ENCODE results near the gene ACSF3.
A peak's percentile ranks its signal among the peaks of the same experiment; 100 is the strongest.
"Not testable (repeated sequence)": the region's sequence is repeated elsewhere in the genome, so short reads cannot be mapped to it uniquely, and the experiment has no call there.

The ACSF3 gene

DNA sequence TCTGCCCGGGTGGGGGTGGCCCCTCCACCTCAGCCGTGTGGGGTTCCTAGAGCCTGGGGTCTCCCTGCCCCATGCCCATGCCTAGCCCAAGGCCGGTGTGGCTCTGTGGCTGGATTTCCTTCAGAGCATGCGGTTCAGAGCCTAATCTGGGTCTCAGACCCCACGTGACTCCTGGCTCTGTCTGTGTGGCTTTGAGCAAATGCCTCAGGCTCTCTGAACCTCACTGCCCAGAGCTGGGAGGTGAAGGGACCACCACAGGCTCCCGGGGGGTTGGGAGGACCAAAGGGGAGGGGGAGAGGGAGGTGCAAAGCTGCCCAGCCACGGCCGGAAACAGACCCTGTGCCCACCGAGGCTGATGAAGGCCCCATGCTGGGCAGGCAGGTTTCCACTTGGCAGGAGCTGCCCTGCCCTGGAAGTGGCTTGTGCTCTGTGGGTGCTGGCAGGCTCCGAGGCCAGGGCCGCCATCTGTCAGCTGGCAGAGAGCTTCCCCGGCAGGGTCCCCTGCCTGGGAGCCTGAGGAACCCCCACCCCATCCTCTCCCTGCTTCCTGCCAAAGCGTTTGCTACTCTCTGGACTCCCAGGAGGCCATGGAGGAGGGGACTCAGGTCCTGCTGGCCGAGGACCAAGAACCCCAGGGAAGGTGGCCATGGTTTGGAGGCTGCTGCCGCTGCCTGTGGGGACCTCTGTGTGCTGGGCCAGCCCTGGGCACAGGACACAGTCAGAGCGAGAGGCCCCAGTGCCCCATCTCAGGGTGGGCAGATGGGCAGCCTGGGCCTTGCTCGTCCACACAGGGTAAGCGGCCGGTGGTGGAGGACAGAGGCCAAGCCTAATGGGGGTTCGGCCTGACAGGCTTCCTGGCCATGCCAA is 81.9 kb downstream of the ACSF3 start:
- DNase-seq (ENCODE audit: low spot score): no peak

DNA sequence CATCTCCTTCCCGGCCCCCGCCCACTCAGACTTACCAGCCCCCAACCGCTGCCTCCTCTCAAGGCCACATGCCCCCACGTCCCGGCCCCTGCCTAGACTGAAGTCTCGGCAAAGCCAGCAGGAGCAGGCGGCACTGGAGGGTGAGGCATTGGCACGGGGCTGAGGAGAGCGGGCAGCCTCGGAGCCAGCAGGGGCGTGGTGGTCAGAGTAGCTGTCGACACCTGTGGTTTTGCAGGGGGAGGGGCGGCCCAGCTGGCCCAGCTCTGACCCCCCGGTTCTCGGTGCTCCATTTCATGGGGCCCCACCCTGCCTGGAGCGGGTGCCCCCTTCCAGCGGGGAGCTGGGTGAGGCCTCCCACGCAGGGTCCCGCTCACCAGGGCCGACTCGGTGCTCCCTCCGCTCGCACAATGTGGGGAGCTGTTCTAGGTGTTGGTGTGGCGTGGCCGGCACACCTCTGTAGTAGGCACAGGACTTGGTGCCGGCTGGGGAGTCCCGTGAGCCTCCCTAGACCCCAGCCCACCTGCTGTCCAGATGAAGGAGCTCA is 82.6 kb downstream of the ACSF3 start:
- DNase-seq (ENCODE audit: low spot score): no peak

DNA sequence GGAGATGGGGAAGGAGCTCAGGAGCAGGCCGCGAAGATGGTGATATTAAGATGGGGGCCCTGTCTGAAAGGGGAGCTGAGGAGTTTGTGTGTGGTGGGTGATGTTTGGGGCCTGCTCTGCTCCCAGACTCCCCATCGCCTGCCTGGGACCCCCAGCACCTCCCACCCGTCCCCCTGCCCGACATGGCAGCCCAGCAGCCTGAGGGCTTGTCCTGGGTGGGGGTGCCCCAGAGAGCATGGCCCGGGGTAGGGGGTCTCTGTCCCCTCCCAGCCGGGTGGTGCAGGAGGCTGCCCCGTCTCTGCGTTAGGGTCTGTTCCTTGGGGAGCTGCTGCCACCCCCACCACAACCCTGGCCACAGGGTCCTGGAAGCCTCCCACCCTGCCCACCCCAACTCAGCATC is 83.1 kb downstream of the ACSF3 start:
- no peak for DNase-seq (ENCODE audit: low spot score)

DNA sequence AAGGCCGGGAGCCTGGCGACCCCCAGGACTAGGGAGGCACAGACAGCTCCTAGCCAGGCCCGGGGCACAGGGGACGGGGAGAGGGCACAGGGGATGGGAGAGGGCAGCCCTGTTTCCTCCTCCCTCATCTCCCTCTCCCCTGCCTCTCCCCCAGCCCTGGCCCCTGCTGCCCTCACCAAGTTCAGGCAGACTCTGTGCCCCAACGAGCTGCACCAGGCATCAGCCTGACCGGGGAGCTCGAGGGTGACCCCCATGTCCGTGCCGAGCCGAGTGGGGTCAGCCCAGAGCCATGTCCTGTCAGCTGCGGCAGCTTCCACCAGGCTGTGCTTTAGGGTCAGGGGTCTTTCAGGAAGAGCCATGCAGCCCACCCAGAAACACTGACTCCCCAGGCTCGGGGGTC is 83.8 kb downstream of the ACSF3 start:
- DNase-seq (ENCODE audit: low spot score): no peak

DNA sequence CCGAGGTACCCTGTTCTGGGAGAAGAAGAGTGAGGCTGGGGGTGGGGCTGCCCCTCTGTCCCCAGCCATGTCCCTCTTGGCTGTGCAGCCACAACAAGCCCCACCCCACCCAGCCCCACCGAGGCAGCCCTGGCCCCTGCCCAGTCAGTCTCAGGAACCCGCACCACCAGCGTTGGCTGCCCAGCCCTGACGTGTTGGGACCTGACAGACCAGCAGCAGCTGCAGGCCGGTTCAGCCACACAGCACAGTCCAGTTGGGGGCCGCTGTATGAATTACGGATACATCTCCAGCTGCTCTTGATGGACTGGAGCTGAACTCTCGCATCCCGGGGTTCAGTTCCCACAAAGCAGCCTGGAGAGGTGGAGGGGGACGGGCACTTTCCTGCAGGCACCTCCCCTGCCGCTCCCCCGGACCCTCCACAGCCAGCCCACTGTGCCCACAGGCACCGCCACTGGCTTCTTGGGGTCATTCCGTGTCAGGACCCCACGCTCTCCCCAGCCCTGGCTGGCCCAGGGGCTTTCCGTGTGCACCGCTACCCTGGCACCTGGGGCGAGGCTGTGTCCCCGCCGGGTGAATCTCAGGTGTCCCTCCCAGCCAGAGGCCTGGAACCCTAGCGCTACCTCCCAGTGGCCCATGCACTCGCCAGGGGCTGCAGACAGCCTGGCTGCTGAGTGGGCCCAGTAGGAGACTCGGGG is 84.9 kb downstream of the ACSF3 start:
- no peak for DNase-seq (ENCODE audit: low spot score)

DNA sequence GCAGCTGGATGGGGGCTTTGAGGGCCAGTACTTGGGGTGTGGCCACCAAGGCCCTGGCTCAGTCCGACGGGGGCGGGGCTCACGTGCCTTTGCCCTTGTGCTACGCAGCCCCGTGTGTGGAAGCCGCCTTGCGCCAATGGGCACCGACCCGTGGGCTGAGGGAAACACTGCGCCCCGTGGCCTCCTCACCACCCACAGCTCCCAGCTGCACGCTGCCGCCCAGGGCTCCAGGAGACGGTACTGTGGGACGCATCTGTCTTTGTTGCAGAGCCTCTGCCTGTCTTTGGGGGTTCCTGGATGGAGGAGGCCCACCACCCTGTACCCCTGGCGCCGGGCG is 85.5 kb downstream of the ACSF3 start:
- no peak for DNase-seq (ENCODE audit: low spot score)

DNA sequence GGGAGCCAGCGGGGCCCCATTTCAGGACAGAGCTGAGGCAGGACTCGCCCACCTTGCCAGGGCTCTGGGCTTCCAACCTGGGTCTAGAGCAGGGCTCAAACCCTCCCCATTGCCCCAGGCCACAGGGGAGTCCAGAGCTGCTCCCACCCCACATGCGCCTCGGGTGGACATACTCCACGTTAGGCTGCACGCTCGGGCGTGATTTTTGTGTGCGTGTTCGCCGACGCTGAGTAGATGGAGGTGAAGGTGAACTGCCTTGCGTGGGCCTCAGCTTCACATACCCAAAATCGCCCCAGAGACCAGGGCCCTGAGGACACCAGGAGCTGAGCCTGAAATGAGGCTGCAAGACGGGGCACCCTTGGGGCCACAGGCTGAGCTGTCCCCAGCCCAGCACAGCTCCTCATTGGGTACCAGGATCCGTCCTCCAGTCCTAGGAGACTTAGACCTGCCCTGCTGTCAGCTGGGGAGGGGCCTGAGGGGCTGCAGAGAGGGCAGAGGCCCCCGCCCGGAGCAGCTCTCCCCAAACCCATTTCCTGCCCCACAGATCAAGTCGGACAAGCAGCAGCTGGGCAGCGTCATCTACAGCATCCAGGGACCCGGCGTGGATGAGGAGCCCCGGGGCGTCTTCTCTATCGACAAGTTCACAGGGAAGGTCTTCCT is 86.1 kb downstream of the ACSF3 start:
- DNase-seq (ENCODE audit: low spot score): no peak

DNA sequence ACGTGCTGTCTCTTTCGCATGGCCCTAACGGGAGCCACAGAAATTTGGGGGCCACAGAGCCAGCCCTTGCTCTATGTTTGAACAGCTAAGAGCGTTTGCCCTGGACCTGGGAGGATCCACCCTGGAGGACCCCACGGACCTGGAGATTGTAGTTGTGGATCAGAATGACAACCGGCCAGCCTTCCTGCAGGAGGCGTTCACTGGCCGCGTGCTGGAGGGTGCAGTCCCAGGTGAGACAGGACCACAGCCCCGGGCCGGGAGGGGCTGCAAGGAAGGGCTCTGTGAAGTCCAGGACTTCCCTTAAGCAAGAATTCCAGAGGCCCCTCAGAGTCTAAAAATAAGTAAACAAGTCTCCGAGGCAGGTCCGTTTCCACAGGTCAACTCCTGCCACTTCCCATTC is 89.8 kb downstream of the ACSF3 start:
- no peak for DNase-seq (ENCODE audit: low spot score)

DNA sequence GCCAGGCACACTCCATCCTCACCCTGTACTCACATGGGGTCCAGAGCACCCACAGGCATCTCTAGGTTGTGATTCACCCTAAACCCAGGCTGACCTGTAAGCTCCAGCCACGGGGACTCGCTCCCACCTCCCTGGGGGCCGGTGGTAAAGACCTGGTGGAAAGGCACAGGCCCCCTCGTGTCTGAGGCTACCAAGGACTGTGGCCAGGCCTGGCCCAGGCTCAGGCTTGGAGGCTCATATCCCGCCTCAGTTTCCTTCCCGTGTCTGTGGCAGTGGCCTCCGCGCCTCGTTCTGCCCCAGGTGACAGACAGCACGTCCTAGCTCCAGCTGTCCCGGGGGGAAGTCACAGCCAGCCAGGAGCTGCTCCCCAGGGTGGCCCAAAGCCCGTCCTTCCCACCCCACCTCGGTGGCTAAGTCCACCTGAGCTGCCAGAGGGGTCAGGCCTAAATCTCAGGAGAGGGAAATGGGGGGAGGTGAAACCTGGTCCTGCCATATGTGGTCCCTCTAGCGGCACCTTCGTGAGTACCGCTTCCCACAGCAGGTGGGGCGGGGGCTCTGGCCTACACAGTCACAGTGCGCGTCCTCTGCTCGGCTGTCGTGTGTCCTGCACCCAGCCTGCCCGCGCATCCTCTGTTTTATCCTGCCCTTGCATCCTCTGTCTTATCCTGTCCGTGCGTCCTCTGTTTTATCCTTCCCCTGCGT is 90.5 kb downstream of the ACSF3 start:
- no peak for DNase-seq (ENCODE audit: low spot score)

DNA sequence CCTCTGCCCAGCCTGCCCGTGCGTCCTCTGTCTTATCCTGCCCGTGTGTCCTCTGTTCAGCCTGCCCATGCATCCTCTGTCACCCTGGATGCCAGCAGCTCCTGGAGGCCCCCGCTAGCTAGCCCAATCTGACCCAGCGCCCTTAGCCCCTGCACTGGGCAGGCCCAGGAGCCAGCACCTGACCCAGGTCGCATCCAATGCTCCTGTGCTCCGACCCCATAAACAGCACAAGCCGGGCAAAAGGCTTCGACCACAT is 91.0 kb downstream of the ACSF3 start:
- DNase-seq (ENCODE audit: low spot score): no peak

DNA sequence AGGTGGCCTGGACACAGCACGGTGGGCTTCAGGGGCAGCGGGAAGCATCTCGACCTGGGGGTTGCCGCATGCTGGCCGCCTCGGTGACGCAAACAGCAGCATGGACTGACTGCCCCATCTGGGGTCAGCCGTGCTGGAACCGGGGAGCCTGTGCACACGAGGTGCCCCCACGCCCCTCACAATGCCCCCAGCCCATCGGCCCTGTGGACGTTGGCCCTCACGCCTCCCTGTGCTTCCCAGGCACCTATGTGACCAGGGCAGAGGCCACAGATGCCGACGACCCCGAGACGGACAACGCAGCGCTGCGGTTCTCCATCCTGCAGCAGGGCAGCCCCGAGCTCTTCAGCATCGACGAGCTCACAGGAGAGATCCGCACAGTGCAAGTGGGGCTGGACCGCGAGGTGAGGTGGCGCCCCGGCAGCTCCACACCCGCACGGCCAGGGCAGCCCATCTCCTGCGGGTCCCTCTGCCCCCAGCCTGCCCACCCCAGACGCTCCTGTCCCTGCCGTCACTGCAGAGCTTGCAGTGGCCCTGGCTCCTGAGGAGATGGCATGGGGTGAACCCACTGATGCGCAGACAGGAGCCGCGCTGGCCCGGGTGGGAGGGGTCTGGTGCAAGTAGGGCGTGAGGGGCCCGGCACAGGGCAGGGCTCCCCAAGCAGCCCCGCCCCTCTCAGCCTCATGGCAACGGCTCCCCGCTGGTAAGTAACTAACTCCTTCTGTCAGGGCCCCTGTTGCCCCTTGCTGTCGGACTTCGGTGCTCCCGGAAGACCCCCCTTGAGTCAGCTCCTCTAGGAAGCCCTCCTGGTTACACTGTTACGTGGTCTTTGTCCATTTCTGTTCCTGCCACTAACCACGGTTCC is 91.5 kb downstream of the ACSF3 start:
- DNase-seq (ENCODE audit: low spot score): no peak

DNA sequence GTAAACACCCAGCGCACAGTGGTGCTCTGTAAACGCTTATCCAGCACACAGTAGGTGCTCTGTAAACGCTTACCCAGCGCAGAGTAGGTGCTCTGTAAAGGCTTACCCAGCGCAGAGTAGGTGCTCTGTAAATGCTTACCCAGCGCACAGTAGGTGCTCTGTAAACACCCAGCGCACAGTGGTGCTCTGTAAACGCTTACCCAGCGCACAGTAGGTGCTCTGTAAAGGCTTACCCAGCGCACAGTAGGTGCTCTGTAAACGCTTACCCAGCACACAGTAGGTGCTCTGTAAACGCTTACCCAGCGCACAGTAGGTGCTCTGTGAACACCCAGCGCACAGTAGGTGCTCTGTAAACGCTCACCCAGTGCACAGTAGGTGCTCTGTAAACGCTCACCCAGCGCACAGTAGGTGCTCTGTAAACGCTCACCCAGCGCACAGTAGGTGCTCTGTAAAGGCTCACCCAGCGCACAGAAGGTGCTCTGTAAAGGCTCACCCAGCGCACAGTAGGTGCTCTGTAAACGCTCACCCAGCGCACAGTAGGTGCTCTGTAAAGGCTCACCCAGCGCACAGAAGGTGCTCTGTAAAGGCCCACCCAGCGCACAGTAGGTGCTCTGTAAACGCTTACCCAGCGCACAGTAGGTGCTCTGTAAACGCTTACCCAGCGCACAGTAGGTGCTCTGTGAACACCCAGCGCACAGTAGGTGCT is 92.4 kb downstream of the ACSF3 start:
- DNase-seq (ENCODE audit: low spot score): not testable (repeated sequence)

DNA sequence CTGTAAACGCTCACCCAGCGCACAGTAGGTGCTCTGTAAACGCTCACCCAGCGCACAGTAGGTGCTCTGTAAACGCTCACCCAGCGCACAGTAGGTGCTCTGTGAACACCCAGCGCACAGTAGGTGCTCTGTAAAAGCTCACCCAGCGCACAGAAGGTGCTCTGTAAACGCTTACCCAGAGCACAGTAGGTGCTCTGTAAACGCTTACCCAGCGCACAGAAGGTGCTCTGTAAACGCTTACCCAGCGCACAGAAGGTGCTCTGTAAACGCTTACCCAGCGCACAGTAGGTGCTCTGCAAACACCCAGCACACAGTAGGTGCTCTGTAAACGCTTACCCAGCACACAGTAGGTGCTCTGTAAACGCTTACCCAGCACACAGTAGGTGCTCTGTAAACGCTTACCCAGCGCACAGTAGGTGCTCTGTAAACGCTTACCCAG is 93.0 kb downstream of the ACSF3 start:
- DNase-seq (ENCODE audit: low spot score): not testable (repeated sequence)

DNA sequence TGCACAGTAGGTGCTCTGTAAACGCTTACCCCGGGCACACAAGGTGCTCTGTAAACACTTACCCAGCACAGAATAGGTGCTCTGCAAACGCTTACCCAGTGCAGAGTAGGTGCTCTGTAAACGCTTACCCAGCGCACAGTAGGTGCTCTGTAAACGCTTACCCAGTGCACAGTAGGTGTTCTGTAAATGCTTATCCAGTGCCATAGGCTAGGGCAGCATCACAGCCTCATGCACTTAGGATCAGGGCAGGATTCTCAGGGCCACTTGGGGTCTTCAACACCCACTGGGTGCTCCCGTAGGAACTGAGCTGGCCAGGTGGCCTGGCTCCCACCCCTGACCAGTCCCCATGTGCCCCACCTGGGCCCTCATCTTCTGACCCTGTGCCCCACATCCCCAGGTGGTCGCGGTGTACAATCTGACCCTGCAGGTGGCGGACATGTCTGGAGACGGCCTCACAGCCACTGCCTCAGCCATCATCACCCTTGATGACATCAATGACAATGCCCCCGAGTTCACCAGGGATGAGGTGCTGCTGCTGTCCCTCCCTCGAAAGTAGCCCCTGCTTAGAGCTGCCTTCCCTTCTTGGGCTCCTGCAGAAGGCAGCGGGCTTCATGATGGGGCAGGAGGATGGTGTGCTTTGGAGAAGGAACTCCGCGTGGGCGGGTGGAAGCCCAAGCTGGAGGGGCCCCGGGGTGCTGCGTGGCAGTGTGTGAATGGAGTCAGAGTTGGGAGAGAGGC is 93.5 kb downstream of the ACSF3 start:
- peak; percentile 20 for DNase-seq (ENCODE audit: low spot score)

DNA sequence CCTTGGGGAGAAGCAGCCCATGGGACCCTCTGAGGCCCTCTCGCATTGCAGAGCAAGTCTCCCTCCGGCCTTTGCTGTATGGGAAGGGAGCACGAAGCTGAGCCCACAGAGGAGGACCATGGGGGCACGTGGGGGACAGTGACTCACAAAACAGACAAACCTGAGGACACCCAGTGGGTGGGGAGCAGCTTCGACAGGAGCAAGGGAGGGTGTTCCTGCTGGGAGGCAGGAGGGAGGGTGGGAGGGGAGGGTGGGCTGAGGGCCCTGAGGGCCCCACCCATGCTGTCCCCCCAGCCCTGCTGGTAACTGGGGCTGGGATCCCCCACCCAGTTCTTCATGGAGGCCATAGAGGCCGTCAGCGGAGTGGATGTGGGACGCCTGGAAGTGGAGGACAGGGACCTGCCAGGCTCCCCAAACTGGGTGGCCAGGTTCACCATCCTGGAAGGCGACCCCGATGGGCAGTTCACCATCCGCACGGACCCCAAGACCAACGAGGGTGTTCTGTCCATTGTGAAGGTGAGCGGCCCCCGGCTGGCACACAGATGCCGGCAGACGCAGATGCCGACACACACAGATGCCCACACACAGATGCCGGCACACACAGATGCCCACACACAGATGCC is 94.2 kb downstream of the ACSF3 start:
- no peak for DNase-seq (ENCODE audit: low spot score)

DNA sequence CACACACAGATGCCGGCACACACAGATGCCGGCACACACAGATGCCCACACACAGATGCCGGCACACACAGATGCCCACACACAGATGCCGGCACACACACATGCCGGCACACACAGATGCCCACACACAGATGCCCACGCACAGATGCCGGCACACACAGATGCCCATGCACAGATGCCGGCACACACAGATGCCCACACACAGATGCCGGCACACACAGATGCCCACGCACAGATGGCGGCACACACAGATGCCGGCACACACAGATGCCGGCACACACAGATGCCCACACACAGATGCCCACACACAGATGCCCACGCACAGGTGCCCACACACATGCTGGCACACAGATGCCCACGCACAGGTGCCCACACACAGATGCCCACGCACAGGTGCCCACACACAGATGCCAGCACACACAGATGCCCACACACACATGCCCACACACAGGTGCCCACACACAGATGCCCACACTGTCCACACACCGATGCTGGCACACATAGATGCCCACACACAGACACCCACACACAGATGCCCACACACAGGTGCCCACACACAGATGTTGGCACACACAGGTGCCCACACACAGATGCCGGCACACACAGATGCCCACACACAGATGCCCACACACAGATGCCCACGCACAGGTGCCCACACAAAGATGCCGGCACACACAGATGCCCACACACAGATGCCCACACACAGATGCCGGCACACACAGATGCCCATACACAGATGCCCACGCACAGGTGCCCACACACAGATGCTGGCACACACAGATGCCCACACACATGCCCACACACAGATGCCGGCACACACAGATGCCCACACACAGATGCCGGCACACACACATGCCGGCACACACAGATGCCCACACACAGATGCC is 95.1 kb downstream of the ACSF3 start:
- not testable (repeated sequence) for DNase-seq (ENCODE audit: low spot score)

DNA sequence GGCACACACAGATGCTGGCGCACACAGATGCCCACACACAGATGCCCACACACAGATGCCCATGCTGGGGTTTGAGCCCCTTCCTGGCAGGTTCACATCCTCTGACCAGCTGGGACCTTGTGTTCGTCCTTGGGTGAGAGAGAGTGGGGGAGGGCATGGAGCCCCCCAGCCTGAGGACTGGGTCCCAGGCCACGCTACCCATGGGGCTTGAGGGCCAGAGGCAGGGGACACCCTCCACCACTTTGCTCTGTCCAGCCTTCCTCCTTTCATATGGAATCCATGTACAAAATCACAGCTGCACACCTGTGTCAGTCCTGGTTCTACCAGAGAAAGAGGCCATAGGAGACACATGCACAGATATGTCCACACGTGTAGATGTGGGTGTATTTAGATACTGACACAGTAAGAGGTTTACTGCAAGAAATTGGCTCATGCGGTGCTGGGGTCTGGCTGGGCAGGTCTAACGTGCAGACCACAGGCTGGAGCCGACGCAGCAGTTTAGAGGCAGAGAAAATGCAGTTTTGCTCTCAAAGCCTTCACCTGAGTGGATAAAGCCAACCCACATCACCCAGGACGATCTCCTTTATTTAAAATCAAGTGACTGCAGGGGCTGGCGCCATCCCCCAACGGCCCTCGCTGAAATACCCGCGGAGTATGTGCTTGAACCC is 95.8 kb downstream of the ACSF3 start:
- DNase-seq (ENCODE audit: low spot score): no peak
